Liver (tissue), 9 donors: ENCODE measurements around the gene NAT14. TPM values are rescaled to one million over a fixed set of nuclear protein-coding genes. Genes with fewer than 3 reads are reported as not detected.

Source experiments
- DNase-seq: peaks from one replicate; pipeline ENCODE4 v3.0.0-alpha.2; 2017; ENCODE audit warnings: low spot score
- H3K27ac ChIP-seq, 2 donors: one replicate each; pipeline ENCODE4 v1.7.0; 2013; ENCODE audit warnings: inconsistent platforms in 2 of 2, low read length in 2 of 2, control low read depth in 1 of 2, low read depth in 1 of 2, mild to moderate bottlenecking in 1 of 2
- H3K27me3 ChIP-seq, 4 donors: one replicate each; pipeline versions ENCODE4 v1.6.1 to v1.7.0; 2013; ENCODE audit warnings: low read length in 3 of 4, inconsistent platforms in 1 of 4, mild to moderate bottlenecking in 1 of 4, moderate library complexity in 1 of 4; ENCODE audit not compliant: control insufficient read depth in 4 of 4, insufficient read depth in 4 of 4
- H3K36me3 ChIP-seq, 4 donors: one replicate each; pipeline versions ENCODE4 v1.6.1 to v1.7.0; 2013; ENCODE audit warnings: low read length in 3 of 4, mild to moderate bottlenecking in 3 of 4, low read depth in 1 of 4, moderate library complexity in 1 of 4; ENCODE audit not compliant: control insufficient read depth in 4 of 4, insufficient read depth in 3 of 4
- H3K4me1 ChIP-seq, 4 donors: one replicate each; pipeline versions ENCODE4 v1.6.1 to v1.7.0; 2013; ENCODE audit warnings: low read length in 3 of 4, mild to moderate bottlenecking in 3 of 4, moderate library complexity in 1 of 4; ENCODE audit not compliant: control insufficient read depth in 4 of 4, insufficient read depth in 4 of 4
- H3K4me3 ChIP-seq, 3 donors: one replicate each; pipeline versions ENCODE4 v1.6.1 to v1.7.0; 2013; ENCODE audit warnings: low read length in 3 of 3, control low read depth in 1 of 3, low read depth in 1 of 3, mild to moderate bottlenecking in 1 of 3
- H3K9ac ChIP-seq, 2 donors: one replicate each; pipeline ENCODE4 v1.7.0; 2013; ENCODE audit warnings: low read length in 2 of 2, mild to moderate bottlenecking in 2 of 2, moderate library complexity in 2 of 2, control low read depth in 1 of 2, low read depth in 1 of 2
- H3K9me3 ChIP-seq, 4 donors: one replicate each; pipeline versions ENCODE4 v1.6.1 to v1.7.0; 2013; ENCODE audit warnings: low read length in 3 of 4; ENCODE audit not compliant: control insufficient read depth in 4 of 4
- ATF3 ChIP-seq: IDR thresholded peaks from 2 replicates; pipeline ENCODE4 v1.6.1; 2016; ENCODE audit warnings: antibody characterized with exemption
- CTCF ChIP-seq: fragments of 150-350 bp; IDR thresholded peaks from 2 replicates; pipeline ENCODE4 v1.5.1; 2017; ENCODE audit warnings: improper control_type of control experiment, low read depth, low read length; ENCODE audit not compliant: missing input control
- FOXA1 ChIP-seq: IDR thresholded peaks from 2 replicates; pipeline ENCODE4 v1.6.1; 2016; ENCODE audit warnings: antibody characterized with exemption
- FOXA2 ChIP-seq: IDR thresholded peaks from 2 replicates; pipeline ENCODE4 v1.6.1; 2016; ENCODE audit warnings: antibody characterized with exemption
- GABPA ChIP-seq, 2 donors: IDR thresholded peaks in 1 of 2; conservative IDR thresholded peaks in 1 of 2; 2 replicates each; pipeline ENCODE4 v1.6.1; 2016; ENCODE audit warnings: antibody characterized with exemption in 2 of 2, mild to moderate bottlenecking in 1 of 2, moderate library complexity in 1 of 2
- HNF4G ChIP-seq: IDR thresholded peaks from 2 replicates; pipeline ENCODE4 v1.6.1; 2016; ENCODE audit warnings: antibody characterized with exemption
- JUND ChIP-seq, 2 donors: IDR thresholded peaks; 2 replicates each; pipeline ENCODE4 v1.6.1; 2016; ENCODE audit warnings: antibody characterized with exemption in 2 of 2
- MAX ChIP-seq: IDR thresholded peaks from 2 replicates; pipeline ENCODE4 v1.6.1; 2016; ENCODE audit warnings: antibody characterized with exemption
- NR2F2 ChIP-seq: IDR thresholded peaks from 2 replicates; pipeline ENCODE4 v1.6.1; 2016; ENCODE audit warnings: antibody characterized with exemption
- RAD21 ChIP-seq, 2 donors: IDR thresholded peaks; 2 replicates each; pipeline ENCODE4 v1.6.1; 2016; ENCODE audit warnings: antibody characterized with exemption in 2 of 2, mild to moderate bottlenecking in 2 of 2
- REST ChIP-seq: IDR thresholded peaks from 2 replicates; pipeline ENCODE4 v1.6.1; 2016; ENCODE audit warnings: antibody characterized with exemption, mild to moderate bottlenecking
- RXRA ChIP-seq, 2 donors: IDR thresholded peaks; 2 replicates each; pipeline ENCODE4 v1.6.1; 2017 to 2018; ENCODE audit warnings: antibody characterized with exemption in 2 of 2, mild to moderate bottlenecking in 1 of 2
- SP1 ChIP-seq: IDR thresholded peaks from 2 replicates; pipeline ENCODE4 v1.6.1; 2018; ENCODE audit warnings: antibody characterized with exemption, mild to moderate bottlenecking
- TAF1 ChIP-seq: conservative IDR thresholded peaks from 2 replicates; pipeline ENCODE4 v1.6.1; 2016; ENCODE audit warnings: antibody characterized with exemption, mild to moderate bottlenecking
- ZBTB33 ChIP-seq: IDR thresholded peaks from 2 replicates; pipeline ENCODE4 v1.6.1; 2016; ENCODE audit warnings: antibody characterized with exemption
- WGBS: extraction: QIAGEN DNeasy Blood & Tissue Kit; methylation state at CpG from one replicate; pipeline ENCODE4 v1.1.7; 2013; 5-methylcytosine and 5-hydroxymethylcytosine counted together
- polyA plus RNA-seq, 2 donors: library from polyadenylated mRNA; stranded (reverse) in 1 of 2; unstranded in 1 of 2; fragments of 200-250 nt in 1 of 2; fragments of >200 nt in 1 of 2; fragmentation: Nextera tagmentation in 1 of 2; extraction: Ambion mirVana in 1 of 2; gene quantifications; one replicate each; pipeline versions ENCODE4 v1.2.1 to v1.2.3, GENCODE V29; 2013 to 2015
- total RNA-seq, 2 donors: library from RNA; depleted of rRNA; stranded (reverse); fragments of >200 nt; gene quantifications; one replicate each; pipeline ENCODE4 v1.2.3, GENCODE V29; 2014
- donor health status: healthy.
- donor health status: healthy.
- donor health status: healthy.
- donor health status: healthy.
- donor health status: healthy.

Gene NAT14
- total and polyA plus RNA-seq, 4 donors: 1.4 to 3.7 (median 3.0) TPM

GRCh38 chr19:55449469-55449868 lies 35.5 kb upstream of the NAT14 start:
- H3K4me3 ChIP-seq: no peak overlapping the region
- peaks cover 0 to 5% (median 2%) of the 10 kb centered on the region in 4 donors for H3K27me3 ChIP-seq
- no peak overlapping the region for H3K27ac ChIP-seq
- 32% methylated on average over 16 of the region's 16 CpGs for WGBS
- peaks cover 0 to 6% (median 2%) of the 10 kb centered on the region in 4 donors for H3K36me3 ChIP-seq
- TF ChIP-seq HNF4G: no peak
- TF ChIP-seq CTCF: no peak
- no peak for TF ChIP-seq RAD21 (IDR thresholded peaks at IDR 0.05)
- no peak for TF ChIP-seq MAX
- TF ChIP-seq ZBTB33: no peak
- no peak for TF ChIP-seq FOXA1
- no peaks in the 10 kb centered on the region for H3K4me1 ChIP-seq
- H3K9ac ChIP-seq: no peak overlapping the region
- DNase-seq: no peak
- H3K9me3 ChIP-seq: no peaks in the 10 kb centered on the region

- no peak overlapping the region for H3K9ac ChIP-seq
- TF ChIP-seq HNF4G (no peak), SP1 (no peak), REST (no peak), ATF3 (no peak), MAX (no peak), NR2F2 (no peak), TAF1 (no peak), RXRA (IDR thresholded peaks at IDR 0.05) (no peak), FOXA2 (no peak), JUND (IDR thresholded peaks at IDR 0.05) (no peak), GABPA (IDR thresholded peaks at IDR 0.05 in 1 of 2, conservative IDR thresholded peaks at IDR 0.05 in 1 of 2) (no peak)
- no peaks in the 10 kb centered on the region for H3K27me3 ChIP-seq
- H3K9me3 ChIP-seq: no peaks in the 10 kb centered on the region
- peaks cover 0 to 11% (median 3%) of the 10 kb centered on the region in 4 donors for H3K36me3 ChIP-seq
- H3K4me1 ChIP-seq: peaks cover 0 to 2% (median 0%) of the 10 kb centered on the region in 4 donors
- H3K4me3 ChIP-seq: no peak overlapping the region
- 4% methylated on average over 80 of the region's 80 CpGs for whole genome bisulfite sequencing
- no peak for DNase-seq
- no peak overlapping the region for H3K27ac ChIP-seq
These were observed 33.6 kb upstream of the NAT14 start for GRCh38 chr19:55451163-55451964.
